CD4-positive, alpha-beta T cell treated with Interleukin-4 for 1 hour (primary cell): ENCODE measurements around the gene KRTAP10-8.
"Not testable (repeated sequence)": the region's sequence is repeated elsewhere in the genome, so short reads cannot be mapped to it uniquely, and the experiment has no call there.

ENCODE experiments used
- DNase-seq, 2 donors: peaks; one replicate each; pipeline ENCODE4 v3.0.0-alpha.2; 2020 to 2022

KRTAP10-8 gene

GRCh38 chr21:44647222-44647552 lies 35.3 kb downstream of the KRTAP10-8 start:
- no peak for DNase-seq

- DNase-seq = no peak
Measured at GRCh38 chr21:44648557-44649311, 36.9 kb downstream of the KRTAP10-8 start.

- DNase-seq = no peak
Measured at GRCh38 chr21:44649521-44650100, 37.7 kb downstream of the KRTAP10-8 start.

GRCh38 chr21:44650265-44650972 lies 38.5 kb downstream of the KRTAP10-8 start:
- DNase-seq = no peak

- DNase-seq = no peak
Measured at GRCh38 chr21:44650973-44651675, 39.2 kb downstream of the KRTAP10-8 start.

- DNase-seq = no peak
Measured at GRCh38 chr21:44653123-44653522, 41.2 kb downstream of the KRTAP10-8 start.

- peak; percentile 76 to 79 for DNase-seq
Measured at GRCh38 chr21:44653656-44654575, 42.0 kb downstream of the KRTAP10-8 start.

GRCh38 chr21:44654576-44655175 lies 42.8 kb downstream of the KRTAP10-8 start, which contains the start of gene KRTAP12-4:
TSS of gene KRTAP12-4 (minus strand) at chr21:44654659. CDS start at chr21:44654614, 45 bp downstream.
- peak in 1 of 2 donors; percentile 20 for DNase-seq

GRCh38 chr21:44656868-44657267 lies 45.0 kb downstream of the KRTAP10-8 start:
- DNase-seq = no peak

- DNase-seq = peak; percentile 68 to 84
Measured at GRCh38 chr21:44657635-44658540, 46.0 kb downstream of the KRTAP10-8 start, which contains the start of gene KRTAP12-3. TSS of gene KRTAP12-3 (plus strand) at chr21:44657932. CDS start at chr21:44657980, 48 bp downstream.

GRCh38 chr21:44658541-44658910 lies 46.6 kb downstream of the KRTAP10-8 start:
- DNase-seq = no peak

- peak in 1 of 2 donors; percentile 46 for DNase-seq
Measured at GRCh38 chr21:44658913-44659595, 47.2 kb downstream of the KRTAP10-8 start.

- DNase-seq = not testable (repeated sequence)
Measured at GRCh38 chr21:44661567-44661966, 49.7 kb downstream of the KRTAP10-8 start.
